ENCODE measurements around the gene GPR141. TPM values are rescaled to one million over a fixed set of nuclear protein-coding genes. Genes with fewer than 3 reads are reported as not detected.

GPR141 gene
- total and polyA plus RNA-seq, 2 donors (not counting 3 experiments of a cell fraction or from before 2014, with no cell fraction given), result not detected

- CTCF ChIA-PET, result no interaction called here
- Histone ChIP-seq H3K9me3 (replicated peaks; ENCODE audit: control insufficient read depth, insufficient read depth, low read length) (no peaks in the 10 kb centered on the region), H3K27ac (ENCODE audit: insufficient read depth, low read depth, low read length) (no peak overlapping the region), H3K36me3 (ENCODE audit: control insufficient read depth in 2 of 2, extremely low read depth in 1 of 2, insufficient read depth in 2 of 2, low read length in 2 of 2) (no peaks in the 10 kb centered on the region), H3K4me3 (replicated peaks in 1 of 3; ENCODE audit: insufficient read depth in 1 of 3, low read depth in 1 of 3, low read length in 3 of 3) (no peak overlapping the region), H3K79me2 (ENCODE audit: control insufficient read depth, insufficient read depth, low read length) (no peaks in the 10 kb centered on the region), H3K4me1 (ENCODE audit: control insufficient read depth, extremely low read depth, insufficient read depth, low read length) (no peaks in the 10 kb centered on the region), H4K20me1 (replicated peaks; ENCODE audit: control insufficient read depth, extremely low read depth, insufficient read depth, low read length) (no peaks in the 10 kb centered on the region), H3K9ac (replicated peaks; ENCODE audit: extremely low read depth, insufficient read depth, low read length) (no peak overlapping the region), H3K27me3 (ENCODE audit: control insufficient read depth in 2 of 2, insufficient read depth in 2 of 2, low read length in 2 of 2) (no peaks in the 10 kb centered on the region), H3K9me1 (replicated peaks; ENCODE audit: control insufficient read depth, extremely low read depth, insufficient read depth, low read length) (no peaks in the 10 kb centered on the region), H2AFZ (ENCODE audit: low read depth, low read length) (no peak overlapping the region), H3K4me2 (ENCODE audit: insufficient read depth, low read length) (no peak overlapping the region)
- TF ChIP-seq CTCF (IDR thresholded peaks at IDR 0.05; ENCODE audit: extremely low read depth in 1 of 2, insufficient read depth in 1 of 2, low read depth in 1 of 2, low read length in 2 of 2) (no peak), POLR2A (IDR thresholded peaks at IDR 0.05; ENCODE audit: low read depth, low read length) (no peak), JUN (IDR thresholded peaks at IDR 0.05; ENCODE audit: borderline replicate concordance, insufficient read depth, insufficient read length, low read depth) (no peak), MYC (IDR thresholded peaks at IDR 0.05; ENCODE audit: low read depth, low read length) (no peak), EZH2 (IDR thresholded peaks at IDR 0.05; ENCODE audit: borderline replicate concordance, low read depth, low read length, severe bottlenecking) (no peak), POLR2AphosphoS5 (IDR thresholded peaks at IDR 0.05; ENCODE audit: insufficient read depth, low read depth, low read length) (no peak), GATA2 (IDR thresholded peaks at IDR 0.05; ENCODE audit: insufficient read depth, insufficient read length, low read depth, low read length) (no peak), FOS (IDR thresholded peaks at IDR 0.05; ENCODE audit: borderline replicate concordance, insufficient read depth, low read length) (no peak)
- TF ChIP-seq, protein P1, sequence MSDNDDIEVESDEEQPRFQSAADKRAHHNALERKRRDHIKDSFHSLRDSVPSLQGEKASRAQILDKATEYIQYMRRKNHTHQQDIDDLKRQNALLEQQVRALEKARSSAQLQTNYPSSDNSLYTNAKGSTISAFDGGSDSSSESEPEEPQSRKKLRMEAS (IDR thresholded peaks at IDR 0.05; ENCODE audit: insufficient read depth, insufficient read length), result no peak
- intact Hi-C loops (cut with micrococcal nuclease), result no loop called here
- dilution Hi-C loops (cut with MboI; ENCODE audit: extremely low pct_ligation_motif_present, low sequenced_read_pairs), result no loop called here
- DNase-seq (ENCODE audit: low read depth, low spot score), result no peak
- POLR2A ChIA-PET, result no interaction called here
- FAIRE-seq, result no peak
- no TSS peak for BruUV-seq (replicated peaks)
Observed at GRCh38 chr7:37775921-37776320, 92.4 kb downstream of the GPR141 start.
